Measurements from ENCODE around the gene CIRBP. TPM values are rescaled to one million over a fixed set of nuclear protein-coding genes. Genes with fewer than 3 reads are reported as not detected.

The CIRBP gene
- total and polyA plus RNA-seq, 2 of the 13 experiments (the other 11 are each of a cell fraction or from before 2014, with no cell fraction given) = 133 to 140 TPM

DNA sequence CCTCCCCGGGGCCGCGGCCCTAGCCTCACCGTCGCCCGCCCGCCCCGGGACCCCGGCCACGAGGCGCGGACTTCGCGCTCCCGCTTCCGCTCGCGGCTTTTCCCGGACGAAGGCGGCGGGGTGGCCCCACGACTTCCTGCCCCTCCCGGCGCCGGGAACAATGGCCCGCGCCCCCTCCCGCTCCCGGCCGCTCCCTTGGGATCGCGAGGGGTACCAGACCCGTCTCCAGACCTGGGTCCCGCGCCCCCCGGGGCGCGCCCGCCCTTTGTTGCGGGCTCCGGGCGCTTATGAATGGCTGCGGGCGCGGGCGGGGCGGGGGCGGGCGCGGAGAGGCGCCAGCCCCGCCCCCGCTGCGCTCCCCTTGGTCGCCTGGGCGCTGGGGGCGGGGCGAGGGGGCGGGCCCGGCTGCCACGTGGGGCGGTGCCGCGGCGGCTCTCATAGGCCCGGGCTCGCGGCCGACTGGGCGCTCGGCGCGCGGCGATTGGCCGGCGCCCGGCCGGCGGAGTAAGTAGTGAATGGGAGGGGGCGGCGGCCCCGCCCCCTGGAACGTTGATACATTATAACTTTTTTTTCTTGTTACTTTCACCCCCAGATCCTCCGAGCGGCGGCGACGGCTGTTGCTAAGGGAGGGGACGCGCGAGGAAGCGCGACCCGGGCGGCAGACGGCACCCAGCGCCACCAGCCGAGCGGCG, 19.7 kb upstream of the CIRBP start (continued):
- TF ChIP-seq ZNF33A (CRISPR knock-in tag; IDR thresholded peaks at IDR 0.05; ENCODE audit: borderline replicate concordance) = no peak; the same call in 1 of the 2 replicates
- TF ChIP-seq, protein P1, sequence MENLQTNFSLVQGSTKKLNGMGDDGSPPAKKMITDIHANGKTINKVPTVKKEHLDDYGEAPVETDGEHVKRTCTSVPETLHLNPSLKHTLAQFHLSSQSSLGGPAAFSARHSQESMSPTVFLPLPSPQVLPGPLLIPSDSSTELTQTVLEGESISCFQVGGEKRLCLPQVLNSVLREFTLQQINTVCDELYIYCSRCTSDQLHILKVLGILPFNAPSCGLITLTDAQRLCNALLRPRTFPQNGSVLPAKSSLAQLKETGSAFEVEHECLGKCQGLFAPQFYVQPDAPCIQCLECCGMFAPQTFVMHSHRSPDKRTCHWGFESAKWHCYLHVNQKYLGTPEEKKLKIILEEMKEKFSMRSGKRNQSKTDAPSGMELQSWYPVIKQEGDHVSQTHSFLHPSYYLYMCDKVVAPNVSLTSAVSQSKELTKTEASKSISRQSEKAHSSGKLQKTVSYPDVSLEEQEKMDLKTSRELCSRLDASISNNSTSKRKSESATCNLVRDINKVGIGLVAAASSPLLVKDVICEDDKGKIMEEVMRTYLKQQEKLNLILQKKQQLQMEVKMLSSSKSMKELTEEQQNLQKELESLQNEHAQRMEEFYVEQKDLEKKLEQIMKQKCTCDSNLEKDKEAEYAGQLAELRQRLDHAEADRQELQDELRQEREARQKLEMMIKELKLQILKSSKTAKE (CRISPR knock-in tag; IDR thresholded peaks at IDR 0.05; ENCODE audit: borderline replicate concordance) = peak; percentile 58; the same call in 1 of the 2 replicates
- no peak; the same call in 1 of the 2 replicates for TF ChIP-seq SIN3B (IDR thresholded peaks at IDR 0.05; ENCODE audit: low read length)
- TF ChIP-seq HDAC6 (IDR thresholded peaks at IDR 0.05; ENCODE audit: low read depth, low read length) = no peak
- TF ChIP-seq ZNF589 (CRISPR knock-in tag; conservative IDR thresholded peaks at IDR 0.05) = no peak
- TF ChIP-seq ZNF367 (CRISPR knock-in tag; IDR thresholded peaks at IDR 0.05; ENCODE audit: borderline replicate concordance) = 0 out of 2 replicates have a peak, but pooled peaks have one; percentile 55
- TF ChIP-seq THRA (CRISPR knock-in tag; IDR thresholded peaks at IDR 0.05; ENCODE audit: borderline replicate concordance) = 0 out of 2 replicates have a peak, but pooled peaks have one; percentile 33
- no peak for TF ChIP-seq CREM (IDR thresholded peaks at IDR 0.05)
- TF ChIP-seq CREM (CRISPR knock-in tag; IDR thresholded peaks at IDR 0.05) = no peak
- TF ChIP-seq HOXA7 (CRISPR knock-in tag; IDR thresholded peaks at IDR 0.05) = no peak
- peak; percentile 63 for TF ChIP-seq YEATS4 (CRISPR knock-in tag; IDR thresholded peaks at IDR 0.05; ENCODE audit: borderline replicate concordance)
- no peak for TF ChIP-seq ZNF75D (CRISPR knock-in tag; IDR thresholded peaks at IDR 0.05; ENCODE audit: borderline replicate concordance)
- TF ChIP-seq, protein P2, sequence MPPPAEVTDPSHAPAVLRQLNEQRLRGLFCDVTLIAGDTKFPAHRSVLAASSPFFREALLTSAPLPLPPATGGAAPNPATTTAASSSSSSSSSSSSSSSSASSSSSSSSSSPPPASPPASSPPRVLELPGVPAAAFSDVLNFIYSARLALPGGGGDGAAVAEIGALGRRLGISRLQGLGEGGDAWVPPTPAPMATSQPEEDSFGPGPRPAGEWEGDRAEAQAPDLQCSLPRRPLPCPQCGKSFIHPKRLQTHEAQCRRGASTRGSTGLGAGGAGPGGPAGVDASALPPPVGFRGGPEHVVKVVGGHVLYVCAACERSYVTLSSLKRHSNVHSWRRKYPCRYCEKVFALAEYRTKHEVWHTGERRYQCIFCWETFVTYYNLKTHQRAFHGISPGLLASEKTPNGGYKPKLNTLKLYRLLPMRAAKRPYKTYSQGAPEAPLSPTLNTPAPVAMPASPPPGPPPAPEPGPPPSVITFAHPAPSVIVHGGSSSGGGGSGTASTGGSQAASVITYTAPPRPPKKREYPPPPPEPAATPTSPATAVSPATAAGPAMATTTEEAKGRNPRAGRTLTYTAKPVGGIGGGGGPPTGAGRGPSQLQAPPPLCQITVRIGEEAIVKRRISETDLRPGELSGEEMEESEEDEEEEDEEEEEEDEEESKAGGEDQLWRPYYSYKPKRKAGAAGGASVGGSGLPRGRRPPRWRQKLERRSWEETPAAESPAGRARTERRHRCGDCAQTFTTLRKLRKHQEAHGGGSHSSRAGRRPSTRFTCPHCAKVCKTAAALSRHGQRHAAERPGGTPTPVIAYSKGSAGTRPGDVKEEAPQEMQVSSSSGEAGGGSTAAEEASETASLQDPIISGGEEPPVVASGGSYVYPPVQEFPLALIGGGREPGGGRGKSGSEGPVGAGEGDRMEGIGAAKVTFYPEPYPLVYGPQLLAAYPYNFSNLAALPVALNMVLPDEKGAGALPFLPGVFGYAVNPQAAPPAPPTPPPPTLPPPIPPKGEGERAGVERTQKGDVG (CRISPR knock-in tag; IDR thresholded peaks at IDR 0.05; ENCODE audit: borderline replicate concordance) = no peak
- peak; percentile 31; the same call in 1 of the 3 replicates for TF ChIP-seq MXI1 (IDR thresholded peaks at IDR 0.05; ENCODE audit: borderline replicate concordance, low read depth, low read length)
- 0 out of 2 replicates have a peak, but pooled peaks have one; percentile 12 for TF ChIP-seq ZFP62 (CRISPR knock-in tag; IDR thresholded peaks at IDR 0.05)
- TF ChIP-seq, protein P3, sequence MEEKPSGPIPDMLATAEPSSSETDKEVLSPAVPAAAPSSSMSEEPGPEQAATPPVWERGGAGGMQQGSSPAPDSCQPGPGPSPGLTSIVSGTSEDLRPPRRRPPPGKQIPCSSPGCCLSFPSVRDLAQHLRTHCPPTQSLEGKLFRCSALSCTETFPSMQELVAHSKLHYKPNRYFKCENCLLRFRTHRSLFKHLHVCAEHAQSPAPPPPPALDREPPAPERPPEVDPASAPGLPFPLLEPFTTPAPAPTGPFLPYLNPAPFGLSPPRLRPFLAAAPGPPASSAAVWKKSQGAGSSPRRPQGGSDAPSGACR (CRISPR knock-in tag; IDR thresholded peaks at IDR 0.05) = 0 out of 2 replicates have a peak, but pooled peaks have one; percentile 46
- TF ChIP-seq, protein P4, sequence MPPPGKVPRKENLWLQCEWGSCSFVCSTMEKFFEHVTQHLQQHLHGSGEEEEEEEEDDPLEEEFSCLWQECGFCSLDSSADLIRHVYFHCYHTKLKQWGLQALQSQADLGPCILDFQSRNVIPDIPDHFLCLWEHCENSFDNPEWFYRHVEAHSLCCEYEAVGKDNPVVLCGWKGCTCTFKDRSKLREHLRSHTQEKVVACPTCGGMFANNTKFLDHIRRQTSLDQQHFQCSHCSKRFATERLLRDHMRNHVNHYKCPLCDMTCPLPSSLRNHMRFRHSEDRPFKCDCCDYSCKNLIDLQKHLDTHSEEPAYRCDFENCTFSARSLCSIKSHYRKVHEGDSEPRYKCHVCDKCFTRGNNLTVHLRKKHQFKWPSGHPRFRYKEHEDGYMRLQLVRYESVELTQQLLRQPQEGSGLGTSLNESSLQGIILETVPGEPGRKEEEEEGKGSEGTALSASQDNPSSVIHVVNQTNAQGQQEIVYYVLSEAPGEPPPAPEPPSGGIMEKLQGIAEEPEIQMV (CRISPR knock-in tag; IDR thresholded peaks at IDR 0.05; ENCODE audit: low read depth) = no peak
- peak; percentile 49 for TF ChIP-seq MED1 (CRISPR knock-in tag; IDR thresholded peaks at IDR 0.05)
- TF ChIP-seq CCDC6 (CRISPR knock-in tag; IDR thresholded peaks at IDR 0.05) = peak; percentile 75
- TF ChIP-seq ZNF672 (CRISPR knock-in tag; IDR thresholded peaks at IDR 0.05) = no peak

Measured in HepG2 (cell line).